CD14-positive monocyte (primary cell): ENCODE measurements around the gene S100A4. TPM values are rescaled to one million over a fixed set of nuclear protein-coding genes. Genes with fewer than 3 reads are reported as not detected.
A peak's percentile ranks its signal among the peaks of the same experiment; 100 is the strongest.

Experiments used
- DNase-seq, 3 donors: peaks; one replicate each; pipeline ENCODE4 v3.0.0-alpha.2; 2011 to 2022
- H2AFZ ChIP-seq: 2 replicates; pipeline ENCODE4 v1.6.0; 2012; ENCODE audit warnings: mild to moderate bottlenecking, low read depth, low read length, inconsistent platforms; ENCODE audit not compliant: insufficient read depth, poor library complexity, severe bottlenecking
- H3K27ac ChIP-seq, 2 donors: 1 replicate in 1 of 2; 2 replicates in 1 of 2; pipeline ENCODE4 v1.5.1; 2012 to 2013; ENCODE audit warnings: low read length in 2 of 2, control low read depth in 1 of 2, inconsistent platforms in 1 of 2, low read depth in 1 of 2, mild to moderate bottlenecking in 1 of 2
- H3K27me3 ChIP-seq, 2 donors: one replicate each; pipeline versions ENCODE4 v1.6.0 to v1.6.1; 2011 to 2013; ENCODE audit warnings: low read length in 2 of 2; ENCODE audit not compliant: control insufficient read depth in 2 of 2, insufficient read depth in 2 of 2
- H3K36me3 ChIP-seq, 2 donors: replicated peaks in 1 of 2; 1 replicate in 1 of 2; 2 replicates in 1 of 2; pipeline versions ENCODE4 v1.5.1 to v1.6.1; 2012 to 2013; ENCODE audit warnings: low read length in 2 of 2, control low read depth in 1 of 2, inconsistent platforms in 1 of 2, mild to moderate bottlenecking in 1 of 2; ENCODE audit not compliant: insufficient read depth in 2 of 2, control insufficient read depth in 1 of 2
- H3K4me1 ChIP-seq, 2 donors: 1 replicate in 1 of 2; 2 replicates in 1 of 2; pipeline versions ENCODE4 v1.5.1 to v1.6.1; 2012 to 2013; ENCODE audit warnings: low read length in 2 of 2, control low read depth in 1 of 2, inconsistent platforms in 1 of 2, mild to moderate bottlenecking in 1 of 2, moderate library complexity in 1 of 2; ENCODE audit not compliant: insufficient read depth in 2 of 2, control insufficient read depth in 1 of 2
- H3K4me2 ChIP-seq: replicated peaks from 2 replicates; pipeline ENCODE3; 2012; ENCODE audit warnings: low read length, moderate library complexity, mild to moderate bottlenecking; ENCODE audit not compliant: poor library complexity, severe bottlenecking; ENCODE audit errors: extremely low read depth
- H3K4me3 ChIP-seq, 3 experiments: fragments of 200-600 bp in 1 of 3; sonication (generic) in 1 of 3; replicated peaks in 1 of 3; 1 replicate in 2 of 3; 2 replicates in 1 of 3; pipeline ENCODE4 v1.5.1; 2011 to 2013; ENCODE audit warnings: low read length in 3 of 3, mild to moderate bottlenecking in 3 of 3, control low read depth in 2 of 3, low read depth in 2 of 3, inconsistent platforms in 1 of 3, moderate library complexity in 1 of 3
- H3K79me2 ChIP-seq: 2 replicates; pipeline ENCODE4 v1.6.0; 2012; ENCODE audit warnings: mild to moderate bottlenecking, control low read depth, inconsistent platforms, low read length, moderate library complexity; ENCODE audit not compliant: insufficient read depth
- H3K9ac ChIP-seq: 2 replicates; pipeline ENCODE4 v1.6.0; 2017; ENCODE audit warnings: low read length, mild to moderate bottlenecking; ENCODE audit not compliant: insufficient read depth, poor library complexity, severe bottlenecking
- H3K9me3 ChIP-seq, 2 donors: replicated peaks in 1 of 2; 1 replicate in 1 of 2; 2 replicates in 1 of 2; pipeline versions ENCODE4 v1.5.1 to v1.6.1; 2012 to 2013; ENCODE audit warnings: low read length in 2 of 2, control low read depth in 1 of 2; ENCODE audit not compliant: control insufficient read depth in 1 of 2, insufficient read depth in 1 of 2
- H4K20me1 ChIP-seq: 2 replicates; pipeline ENCODE4 v1.6.0; 2012; ENCODE audit warnings: mild to moderate bottlenecking, low read length, control low read depth, moderate library complexity; ENCODE audit not compliant: insufficient read depth
- H3K27ac Mint-ChIP-seq, 7 donors: one replicate each; pipeline ENCODE4 v1.8.0; 2020; ENCODE audit warnings: mild to moderate bottlenecking in 7 of 7, mixed read lengths in 7 of 7, moderate library complexity in 6 of 7, inconsistent platforms in 2 of 7
- H3K27me3 Mint-ChIP-seq, 3 donors: one replicate each; pipeline ENCODE4 v1.8.0; 2021 to 2022; ENCODE audit warnings: low read depth in 3 of 3, mild to moderate bottlenecking in 3 of 3, mixed read lengths in 3 of 3, moderate library complexity in 3 of 3, inconsistent platforms in 1 of 3
- H3K36me3 Mint-ChIP-seq, 2 donors: one replicate each; pipeline ENCODE4 v1.8.0; 2020; ENCODE audit warnings: mixed read lengths in 2 of 2, inconsistent platforms in 1 of 2, mild to moderate bottlenecking in 1 of 2
- H3K4me1 Mint-ChIP-seq: one replicate; pipeline ENCODE4 v1.8.0; 2020; ENCODE audit warnings: mild to moderate bottlenecking, mixed read lengths
- H3K4me3 Mint-ChIP-seq, 2 donors: one replicate each; pipeline ENCODE4 v1.8.0; 2020; ENCODE audit warnings: mild to moderate bottlenecking in 2 of 2, mixed read lengths in 2 of 2, moderate library complexity in 1 of 2
- H3K9me3 Mint-ChIP-seq, 7 donors: one replicate each; pipeline ENCODE4 v1.8.0; 2020 to 2022; ENCODE audit warnings: mixed read lengths in 7 of 7, mild to moderate bottlenecking in 6 of 7, moderate library complexity in 6 of 7, inconsistent platforms in 2 of 7
- CTCF ChIP-seq: fragments of 200-600 bp; IDR thresholded peaks from one replicate; pipeline ENCODE4 v1.8.0; 2022; ENCODE audit warnings: antibody characterized with exemption, mild to moderate bottlenecking
- WGBS: methylation state at CpG from one replicate; pipeline ENCODE4 v1.1.5; 2013; ENCODE audit warnings: missing lambda C conversion rate; ENCODE audit not compliant: insufficient coverage; 5-methylcytosine and 5-hydroxymethylcytosine counted together
- intact Hi-C, 2 donors: fragments of 100-400 bp; cut with micrococcal nuclease; formaldehyde crosslinking; loops; one replicate each; pipeline versions ENCODE4 v1.15.0 to v1.15.1; 2023
- polyA plus RNA-seq, 3 donors: library from polyadenylated mRNA; depleted of rRNA in 1 of 3; unstranded in 2 of 3; stranded (reverse) in 1 of 3; fragments of 300-500 nt in 2 of 3; fragments of >200 nt in 1 of 3; fragmentation: Illumina TruSeq in 2 of 3; gene quantifications; 1 replicate in 2 of 3; 2 replicates in 1 of 3; pipeline ENCODE4 v1.2.3, GENCODE V29; 2012 to 2021

Gene S100A4
- polyA plus RNA-seq, 3 donors = 4,538 to 7,344 (median 6,092) TPM

DNA sequence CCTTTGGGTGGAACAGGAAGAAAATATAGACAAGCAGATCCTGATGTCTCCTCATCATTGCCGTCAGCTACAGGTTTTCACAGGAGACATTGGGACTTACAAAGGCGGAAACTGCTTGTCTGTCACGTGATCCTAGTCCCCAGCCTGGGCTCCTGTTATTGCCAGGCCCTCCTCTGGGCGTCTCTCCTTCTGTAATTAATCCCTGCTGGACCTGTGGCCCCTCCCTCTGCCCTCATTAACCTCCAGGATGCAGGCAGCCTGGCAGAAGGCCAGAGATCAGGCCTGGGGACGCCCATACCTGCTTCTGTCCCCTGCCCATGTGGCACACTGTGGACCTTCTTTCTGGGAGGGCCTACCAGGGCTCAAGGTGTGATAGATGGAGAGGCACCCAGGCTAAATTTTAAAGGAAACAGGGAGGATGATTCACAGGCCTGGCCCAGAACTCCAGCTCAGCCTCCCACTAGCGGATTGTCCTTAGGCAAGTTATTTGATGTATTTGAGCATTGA is 7.2 kb downstream of the S100A4 start:
- Histone ChIP-seq H3K27me3 (no peaks in the 10 kb centered on the region), H3K9me3 (no peaks in the 10 kb centered on the region), H3K79me2 (peaks cover 40% of the 10 kb centered on the region), H3K36me3 (peaks cover 12 to 17% of the 10 kb centered on the region in 2 donors), H3K9ac (no peak overlapping the region), H3K4me1 (peaks cover 75 to 87% of the 10 kb centered on the region in 2 donors), H3K4me2 (no peak overlapping the region), H2AFZ (no peak overlapping the region), H4K20me1 (peaks cover 35% of the 10 kb centered on the region), H3K27ac (no peak overlapping the region), H3K4me3 (no peak overlapping the region)
- Mint-ChIP-seq H3K36me3 (peaks cover 34 to 42% of the 10 kb centered on the region in 2 donors), H3K9me3 (peaks cover 0 to 1% (median 0%) of the 10 kb centered on the region in 7 donors), H3K4me3 (no peak overlapping the region), H3K4me1 (peaks cover 85% of the 10 kb centered on the region), H3K27ac (peak overlapping the region in 4 of 7 donors; percentile 46 to 68 (median 63)), H3K27me3 (peaks cover 0 to 3% (median 0%) of the 10 kb centered on the region in 3 donors)
- no peak for TF ChIP-seq CTCF
- 69% methylated on average over 4 of the region's 6 CpGs for WGBS
- intact Hi-C loops = no loop called here
- no peak for DNase-seq

- Mint-ChIP-seq H3K4me1 (peaks cover 85% of the 10 kb centered on the region), H3K36me3 (peaks cover 24 to 34% of the 10 kb centered on the region in 2 donors), H3K27me3 (peaks cover 0 to 3% (median 0%) of the 10 kb centered on the region in 3 donors), H3K9me3 (peaks cover 0 to 1% (median 0%) of the 10 kb centered on the region in 7 donors), H3K27ac (peak overlapping the region in 6 of 7 donors; percentile 63 to 99 (median 96)), H3K4me3 (no peak overlapping the region)
- no peak overlapping the region for H3K9ac ChIP-seq
- peaks cover 75 to 87% of the 10 kb centered on the region in 2 donors for H3K4me1 ChIP-seq
- H3K27ac ChIP-seq = peak overlapping the region; percentile 96 to 98
- 100% methylated on average over 4 of the region's 6 CpGs for WGBS
- H3K9me3 ChIP-seq = no peaks in the 10 kb centered on the region
- no peaks in the 10 kb centered on the region for H3K27me3 ChIP-seq
- intact Hi-C loops = no loop called here
- H3K79me2 ChIP-seq = peaks cover 40% of the 10 kb centered on the region
- no peak for TF ChIP-seq CTCF
- DNase-seq = no peak
- no peak overlapping the region for H2AFZ ChIP-seq
- peaks cover 34% of the 10 kb centered on the region for H4K20me1 ChIP-seq
- H3K36me3 ChIP-seq = peaks cover 6 to 7% of the 10 kb centered on the region in 2 donors
- H3K4me3 ChIP-seq = no peak overlapping the region
- H3K4me2 ChIP-seq = no peak overlapping the region
Observed at GRCh38 chr1:153537376-153537730, 8.3 kb downstream of the S100A4 start.
